A549 treated with AZD9567 at 1 μM for 4 hours (cell line): ENCODE results near the gene ZNF544. TPM values are rescaled to one million over a fixed set of nuclear protein-coding genes. Genes with fewer than 3 reads are reported as not detected.

Experiments
- total RNA-seq: library from RNA; stranded (reverse); fragments of 200-300 nt; extraction: Qiagen RNA extraction; gene quantifications from 5 replicates; pipeline ENCODE4 v1.2.3, GENCODE V29; 2022; ENCODE audit not compliant: insufficient read depth

ZNF544 gene
- 9.5 to 21.0 TPM (median 18.5 TPM) in 5 replicates for total RNA-seq

DNA sequence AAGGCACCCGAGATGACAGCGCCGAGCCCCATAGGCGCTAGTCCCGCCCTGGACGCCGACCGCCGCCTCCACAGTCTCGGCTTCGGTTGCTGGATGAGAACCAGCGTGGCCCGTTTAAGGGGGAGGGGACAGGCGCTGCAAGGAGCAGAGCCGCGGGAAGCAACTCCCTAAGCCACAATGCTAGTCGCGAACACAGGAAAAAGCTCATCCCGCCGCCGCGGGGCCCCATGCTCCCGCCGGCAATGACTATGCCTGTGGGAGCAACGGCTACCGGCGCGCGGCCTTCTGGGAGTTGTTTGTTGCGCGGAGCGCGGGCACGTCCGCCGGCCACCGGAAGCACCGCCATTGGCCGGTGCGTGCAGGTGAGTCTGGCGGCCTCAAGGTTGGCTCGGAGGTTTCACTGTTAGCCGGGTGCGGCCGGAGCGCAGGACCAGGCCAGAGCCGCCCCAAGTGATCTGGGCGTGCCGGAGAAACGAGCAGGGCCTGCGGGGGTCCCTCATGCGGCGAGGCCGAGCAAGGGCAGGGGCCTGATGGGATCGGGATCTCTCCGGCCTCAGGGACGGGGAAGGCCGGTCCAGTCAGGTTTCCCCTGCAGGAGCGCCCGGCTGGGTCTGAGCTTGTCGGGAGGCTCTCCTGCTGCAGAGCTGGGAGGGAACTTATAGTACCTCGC is at the start of gene ZNF544:
Gene ZNF544 (plus strand): TSS at position 330 of the 670 bp plus-strand sequence. CDS start 15,110 bp downstream, outside the sequence.

DNA sequence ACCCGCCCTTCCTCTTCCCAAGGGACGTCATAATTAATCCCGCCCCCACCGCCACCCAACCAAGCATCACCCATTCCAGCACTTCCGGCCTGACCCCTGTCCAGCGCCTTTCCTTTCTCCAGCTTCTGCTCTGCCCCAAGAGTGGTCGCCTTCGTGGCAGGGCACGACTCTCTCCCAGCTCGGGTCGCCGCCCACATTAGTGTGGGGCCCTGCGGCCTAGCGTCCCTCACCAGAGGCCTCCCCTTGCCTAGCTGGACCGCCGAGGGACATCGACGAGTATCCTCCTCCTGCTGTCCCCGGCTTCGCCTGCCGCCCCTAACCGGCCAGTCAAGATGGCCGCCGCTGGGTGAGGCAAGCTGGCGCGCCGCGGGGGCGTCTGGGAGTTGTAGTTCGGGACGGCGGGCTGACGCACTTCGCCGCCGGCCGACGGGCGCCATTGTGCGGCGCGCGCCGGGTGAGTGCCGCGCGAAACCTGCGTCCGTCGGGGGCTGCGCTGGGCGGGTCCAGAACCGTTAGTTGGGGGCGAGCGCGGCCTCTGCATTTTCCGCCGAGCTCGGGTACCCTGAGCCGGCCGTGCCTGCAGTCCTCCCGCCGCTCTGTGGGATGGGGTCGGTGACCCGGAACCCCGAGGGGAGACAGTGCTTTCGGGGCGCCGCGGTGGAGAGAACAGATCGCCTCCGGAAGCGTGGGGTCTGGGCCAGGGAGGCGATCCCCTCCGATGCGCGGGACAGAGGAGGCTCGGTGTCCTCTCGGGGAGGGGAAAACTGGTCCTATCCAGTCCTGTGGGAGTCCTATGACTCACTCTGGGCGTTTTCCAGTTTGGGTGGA is 45.5 kb upstream of the ZNF544 start, which contains the start of gene ZNF274:
Gene ZNF274 (plus strand): TSS at position 73 of the 828 bp plus-strand sequence. CDS start 905 bp downstream, outside the sequence.

DNA sequence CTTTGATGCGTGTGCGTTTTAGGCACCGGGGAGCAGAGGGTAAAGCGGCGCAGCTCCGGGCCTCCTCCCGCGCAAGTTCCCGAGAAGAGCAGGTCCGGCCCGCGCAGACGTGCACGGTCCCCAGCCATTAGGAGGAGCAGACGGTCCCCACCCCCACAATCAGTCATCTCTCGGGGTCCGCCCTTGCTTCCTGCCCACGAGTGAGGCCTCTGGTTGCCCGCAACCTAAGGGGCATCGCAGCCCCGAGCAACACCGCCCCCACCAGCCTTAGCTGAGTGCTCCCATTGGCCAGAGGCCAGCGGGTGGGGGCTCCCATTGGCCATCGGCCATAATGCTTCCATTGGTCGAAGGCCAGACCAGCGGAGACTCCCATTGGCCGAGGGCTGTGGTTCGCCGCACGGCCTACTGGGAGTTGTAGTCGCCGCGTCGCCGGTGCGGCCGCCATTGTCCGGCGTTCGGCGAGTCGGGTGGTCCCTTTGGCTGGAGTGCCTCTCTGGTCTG is 49.9 kb downstream of the ZNF544 start, which contains the start of gene ZNF8:
Gene ZNF8 (plus strand): TSS at position 415 of the 501 bp plus-strand sequence. CDS start 127 bp downstream, outside the sequence.

DNA sequence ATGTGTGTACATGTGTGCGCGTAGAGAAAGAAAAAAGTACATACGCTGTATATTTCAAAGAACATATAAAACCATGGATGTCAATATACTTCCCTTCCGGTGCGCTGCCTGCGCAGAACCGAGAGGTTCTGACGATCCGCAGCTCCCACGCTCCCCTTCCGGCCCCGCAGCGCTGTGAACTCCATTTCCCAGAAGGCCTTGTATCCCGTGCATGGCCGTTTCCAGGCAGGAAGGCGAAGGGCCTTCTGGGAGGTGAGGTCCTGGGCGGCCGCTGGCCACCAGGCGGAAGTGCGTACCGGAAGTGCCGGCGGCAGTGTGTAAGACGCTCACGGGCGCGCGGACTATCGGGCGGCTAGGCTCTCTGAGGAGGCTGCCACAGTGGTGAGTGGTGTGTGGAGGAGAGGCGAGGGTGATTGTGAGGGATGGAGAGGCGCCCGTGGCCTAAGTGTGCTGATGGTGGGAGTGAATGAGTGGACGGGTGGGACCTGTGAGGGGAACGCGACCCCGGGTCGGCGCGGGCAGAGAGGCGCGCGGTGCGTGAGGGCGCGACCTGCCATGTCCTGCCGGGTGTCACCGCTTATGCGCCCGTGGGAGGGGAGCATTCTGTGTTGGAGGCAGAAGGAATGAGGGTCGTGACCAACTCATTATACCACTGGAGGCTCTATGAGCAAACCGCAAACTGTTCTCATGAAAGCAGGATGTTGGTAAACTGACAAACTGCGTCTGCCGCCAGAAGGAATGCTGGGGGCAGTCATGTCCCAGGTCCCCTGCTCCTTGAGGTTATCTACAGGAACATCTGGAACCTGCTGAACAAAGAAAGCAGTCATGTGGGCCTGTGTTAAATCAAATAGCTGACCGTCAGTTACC is 76.6 kb downstream of the ZNF544 start, which contains the start of gene ERVK3-1:
Gene ERVK3-1 (plus strand): TSS at position 313 of the 867 bp plus-strand sequence. CDS start 6,792 bp downstream, outside the sequence.

Other genes starting within 250 kb of the ZNF544 start
- 1.0 to 3.6 TPM (median 2.6 TPM) in 5 replicates for gene ZNF606, start 226.1 kb upstream of the ZNF544 start, total RNA-seq
- gene ZSCAN1, start 194.9 kb upstream of the ZNF544 start, total RNA-seq, result not detected in 5 replicates
- not detected in 5 replicates for gene ZNF135, start 169.6 kb upstream of the ZNF544 start, total RNA-seq
- 1.5 to 2.8 TPM (median 1.7 TPM) in 5 replicates for gene ZSCAN18, start 130.7 kb upstream of the ZNF544 start, total RNA-seq
- 2.5 to 3.1 TPM (median 2.9 TPM) in 5 replicates for gene ZNF329, start 78.1 kb upstream of the ZNF544 start, total RNA-seq
- 13.4 to 14.8 TPM (median 13.9 TPM) in 5 replicates for gene ZNF274, start 45.9 kb upstream of the ZNF544 start, total RNA-seq
- gene ZNF8, start 50.0 kb downstream of the ZNF544 start, total RNA-seq, result 0.81 to 1.6 TPM (median 1.0 TPM) in 5 replicates
- gene ERVK3-1, start 76.5 kb downstream of the ZNF544 start, total RNA-seq, result 93.1 to 105 TPM (median 103 TPM) in 5 replicates
- gene ZSCAN22, start 98.1 kb downstream of the ZNF544 start, total RNA-seq, result 2.4 to 3.1 TPM (median 2.6 TPM) in 5 replicates
- gene A1BG, start 124.6 kb downstream of the ZNF544 start, total RNA-seq, result 10.8 to 14.5 TPM (median 13.4 TPM) in 5 replicates
- 1.2 to 1.5 TPM (median 1.4 TPM) in 4 of 5 replicates, not detected in the other for gene ZNF497, start 133.8 kb downstream of the ZNF544 start, total RNA-seq
- 1.0 to 2.0 TPM (median 1.6 TPM) in 5 replicates for gene ZNF837, start 152.1 kb downstream of the ZNF544 start, total RNA-seq
- 2,020 to 2,699 TPM (median 2,590 TPM) in 5 replicates for gene RPS5, start 158.4 kb downstream of the ZNF544 start, total RNA-seq
- 0.10 to 0.24 TPM in 2 of 5 replicates, not detected in the others for gene RNF225, start 166.7 kb downstream of the ZNF544 start, total RNA-seq
- gene ZNF584, start 179.7 kb downstream of the ZNF544 start, total RNA-seq, result 18.6 to 21.4 TPM (median 20.5 TPM) in 5 replicates
- gene ZNF132, start 211.2 kb downstream of the ZNF544 start, total RNA-seq, result 0.08 to 0.12 TPM (median 0.09 TPM) in 4 of 5 replicates, not detected in the other
- gene ZNF324B, start 222.7 kb downstream of the ZNF544 start, total RNA-seq, result 5.8 to 7.1 TPM (median 6.2 TPM) in 5 replicates
- 5.8 to 12.1 TPM (median 10.4 TPM) in 5 replicates for gene ZNF324, start 238.2 kb downstream of the ZNF544 start, total RNA-seq
- gene ZNF446, start 247.4 kb downstream of the ZNF544 start, total RNA-seq, result 7.8 to 13.1 TPM (median 12.7 TPM) in 5 replicates